GM11168 (cell line): Measurements from ENCODE around the gene CDCA4.

Experiments used
- in situ Hi-C: fragments of 300-500 bp; cut with MboI; formaldehyde crosslinking; loops from one replicate; pipeline ENCODE4 v1.12.0; 2022; ENCODE audit warnings: low sequenced_read_pairs; ENCODE audit not compliant: unreplicated experiment

The CDCA4 gene

DNA sequence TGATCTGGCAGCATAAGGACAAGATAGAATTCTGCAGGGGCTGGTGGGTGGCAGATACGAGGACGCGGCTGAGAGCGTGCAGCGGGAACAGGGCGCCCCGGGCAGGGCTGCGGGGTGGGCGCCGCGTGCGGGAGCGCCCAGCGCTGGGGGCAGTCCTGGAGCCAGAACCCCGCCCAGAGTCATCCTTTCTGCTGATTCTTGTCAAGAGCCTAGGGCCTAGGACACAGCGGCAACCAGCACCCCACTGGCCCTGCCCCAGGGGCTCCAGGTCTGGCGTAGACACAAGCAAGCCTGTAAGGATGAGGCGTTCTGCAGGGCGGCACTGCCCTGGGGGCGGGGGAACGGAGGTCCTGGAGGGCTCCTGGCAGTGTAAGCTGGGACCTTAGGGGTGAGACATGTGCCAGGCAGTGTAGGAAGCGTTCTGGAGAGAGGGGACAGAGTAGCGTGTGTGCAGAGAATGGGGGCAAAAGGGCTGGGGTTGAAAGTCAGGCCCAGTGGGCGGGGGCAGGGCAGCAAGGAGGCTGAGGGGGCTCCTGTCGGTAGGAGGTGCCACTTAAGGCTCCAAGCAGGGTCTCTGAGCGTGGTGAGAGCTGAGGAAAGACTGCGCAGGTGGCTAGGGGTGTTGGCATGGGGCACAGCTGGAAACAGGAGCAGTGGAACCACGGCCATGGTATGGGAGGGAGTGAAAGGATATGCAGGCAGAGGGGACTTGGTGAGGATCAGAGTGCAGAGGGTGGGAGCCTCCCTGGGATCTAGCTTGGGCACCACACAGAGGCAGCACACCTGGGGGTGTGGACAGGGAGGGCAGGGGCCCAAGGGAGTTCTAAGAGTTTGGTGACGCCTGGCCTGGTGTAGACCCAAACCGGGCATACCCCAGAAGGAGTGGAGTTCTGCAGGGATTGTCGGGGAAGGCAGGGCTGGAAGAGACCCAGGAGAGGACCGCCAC is 41.9 kb downstream of the CDCA4 start:
- in situ Hi-C loops: no loop called here

DNA sequence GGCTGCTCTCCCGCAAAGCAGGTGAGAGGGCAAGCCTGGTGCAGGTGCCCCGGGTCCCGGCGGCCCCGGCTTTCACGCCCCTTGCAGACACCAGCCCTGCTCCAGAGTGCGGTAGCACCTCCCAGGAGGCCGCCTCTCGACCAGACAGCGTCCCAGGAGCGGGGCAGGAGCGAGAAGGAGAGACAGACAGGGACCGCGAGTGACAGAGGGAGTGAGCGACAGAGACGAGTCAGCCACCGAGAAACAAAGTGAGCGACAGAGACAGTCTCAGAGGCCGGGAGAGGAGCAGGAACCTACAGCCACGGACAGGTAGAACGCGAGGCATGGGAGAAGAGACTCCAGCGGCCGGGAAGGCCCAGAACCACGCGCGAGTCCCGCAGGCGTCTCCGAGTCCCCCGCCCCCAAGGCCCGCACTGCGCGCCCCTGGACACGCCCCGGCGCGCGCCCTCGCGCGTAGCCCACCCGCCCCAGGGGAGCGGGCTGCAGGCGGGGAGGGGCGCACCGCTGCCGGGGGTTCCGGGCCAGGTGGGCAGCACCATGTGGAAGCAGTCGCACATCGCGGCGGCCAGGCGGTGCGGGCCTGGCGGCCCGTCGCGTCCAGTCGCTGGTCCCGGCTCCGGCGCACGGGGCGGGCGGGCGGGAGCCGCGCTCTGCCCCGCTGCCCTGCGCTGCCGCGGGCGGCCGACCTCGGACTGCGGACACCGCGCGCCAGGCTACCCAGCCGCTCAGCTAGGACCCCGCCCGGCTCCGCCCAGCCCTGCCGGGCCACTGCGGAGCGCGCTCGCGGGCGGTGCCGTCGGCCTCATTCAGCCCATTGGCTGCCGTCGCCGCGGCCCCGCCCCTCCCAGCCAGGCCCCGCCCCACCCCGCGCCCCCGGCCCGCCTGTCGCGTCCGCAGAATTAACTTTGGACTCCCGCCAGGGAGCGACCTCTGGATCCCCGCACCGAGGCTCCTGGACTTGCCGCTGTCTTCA is 42.9 kb downstream of the CDCA4 start, which contains the start of gene AHNAK2:
AHNAK2 (minus strand) TSS at position 694 of the 973 bp plus-strand sequence; CDS start at position 557, 137 bp downstream.
- in situ Hi-C loops: no loop called here

DNA sequence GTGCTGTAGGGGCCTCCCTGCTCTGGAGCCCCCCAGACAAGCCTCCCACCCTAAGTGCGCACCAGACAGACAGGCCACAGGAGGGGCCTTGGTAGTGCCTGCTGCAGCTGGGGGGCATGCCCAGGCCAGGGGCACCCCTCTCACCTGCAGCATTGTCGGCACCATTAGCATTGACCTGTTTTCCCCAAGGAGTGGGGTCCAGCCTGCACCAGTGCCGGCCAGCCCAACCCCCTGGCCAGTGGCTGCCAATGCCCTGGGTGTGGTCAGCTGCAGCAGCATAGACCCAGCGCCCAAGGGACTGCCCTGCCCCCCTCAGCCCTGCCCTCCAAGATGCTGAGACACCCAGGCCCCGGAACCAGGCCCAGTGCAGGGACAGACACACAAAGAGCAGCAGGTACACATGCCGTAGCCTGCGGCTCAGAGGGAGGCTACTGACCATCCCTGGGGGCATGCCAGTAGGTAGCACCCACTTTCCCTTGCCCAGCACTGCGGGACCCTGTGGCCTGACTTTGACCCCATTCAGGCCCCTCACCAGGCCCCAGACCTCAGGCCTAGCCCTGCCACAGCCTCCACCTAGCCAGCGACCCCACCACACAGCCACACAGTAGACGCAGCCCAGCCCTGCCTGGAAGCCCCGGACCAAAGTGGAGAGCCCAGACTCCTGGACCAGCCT is 43.7 kb downstream of the CDCA4 start:
- in situ Hi-C loops: no loop called here

DNA sequence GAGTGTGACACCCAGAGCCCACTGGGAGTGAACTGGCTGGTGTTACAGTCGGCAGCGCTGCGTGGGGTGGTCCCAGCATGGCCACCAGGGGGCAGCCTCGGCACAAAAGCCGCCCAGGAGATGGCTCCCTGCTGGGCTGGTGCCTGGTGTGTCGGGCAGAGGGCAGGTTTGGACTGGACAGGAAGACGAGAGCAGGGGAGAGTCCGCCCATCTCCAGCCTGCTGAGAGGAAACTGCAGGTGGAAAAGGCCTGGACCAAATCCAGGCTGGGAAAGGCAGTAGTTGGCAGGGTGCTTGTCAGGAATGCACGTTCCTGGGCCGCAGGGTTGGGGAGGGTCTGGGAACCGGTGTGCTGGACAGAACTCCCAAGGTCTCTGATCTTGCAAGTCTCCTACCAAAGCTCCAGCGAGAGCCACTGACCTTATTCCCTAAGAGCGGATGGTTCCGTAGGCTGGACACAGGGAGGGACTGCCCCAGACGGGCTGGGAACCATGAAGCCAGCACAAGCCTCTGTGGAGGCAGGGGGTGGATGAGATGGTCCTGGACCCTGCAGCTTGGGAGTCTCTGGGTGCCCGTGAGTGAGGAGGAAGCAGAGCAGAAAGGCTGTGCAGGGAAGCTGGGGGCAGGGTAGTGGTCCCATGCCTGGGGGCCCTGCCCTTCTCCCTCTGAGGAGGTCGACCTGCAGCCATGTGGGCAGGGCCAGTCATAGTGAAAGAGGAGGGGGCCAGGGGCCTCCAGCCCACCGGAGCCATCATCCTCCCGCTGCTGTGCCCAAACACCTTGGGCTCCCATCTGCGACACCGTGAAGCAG is 44.5 kb downstream of the CDCA4 start:
- in situ Hi-C loops: no loop called here

DNA sequence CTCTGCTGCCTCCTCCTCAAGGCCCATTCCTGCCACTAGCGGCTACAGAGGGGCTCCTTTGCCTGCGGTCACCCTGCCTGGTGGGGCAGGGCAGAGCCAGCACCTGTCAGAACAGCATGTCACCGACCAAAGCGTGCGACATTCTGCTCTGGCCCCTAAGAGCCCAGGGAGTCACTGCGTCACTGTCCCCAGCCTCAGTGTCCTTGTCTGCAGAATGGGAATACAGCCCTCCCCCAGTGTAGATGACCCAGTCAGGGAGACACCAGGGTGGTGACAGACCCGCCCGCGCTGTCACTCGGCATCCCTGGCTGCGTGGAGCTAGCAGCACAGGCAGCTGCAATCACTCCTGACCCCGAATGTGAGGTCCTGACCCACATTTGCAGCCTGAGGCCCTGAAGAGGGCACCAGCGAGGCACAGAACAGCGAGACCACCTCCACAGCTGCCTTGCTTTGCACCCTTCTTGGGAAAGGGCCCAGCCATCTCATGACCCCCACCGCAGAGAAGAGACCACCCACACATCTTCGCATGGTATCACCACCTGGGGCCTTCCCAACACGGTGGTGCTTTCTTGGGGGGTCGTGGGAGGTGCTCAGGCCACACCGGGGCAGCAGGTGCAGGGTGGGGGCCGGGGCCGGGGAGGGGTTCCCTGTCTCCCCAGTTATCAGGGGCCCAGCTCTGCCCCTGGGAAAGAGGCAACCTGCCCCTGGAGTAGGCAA is 45.2 kb downstream of the CDCA4 start:
- in situ Hi-C loops: no loop called here

DNA sequence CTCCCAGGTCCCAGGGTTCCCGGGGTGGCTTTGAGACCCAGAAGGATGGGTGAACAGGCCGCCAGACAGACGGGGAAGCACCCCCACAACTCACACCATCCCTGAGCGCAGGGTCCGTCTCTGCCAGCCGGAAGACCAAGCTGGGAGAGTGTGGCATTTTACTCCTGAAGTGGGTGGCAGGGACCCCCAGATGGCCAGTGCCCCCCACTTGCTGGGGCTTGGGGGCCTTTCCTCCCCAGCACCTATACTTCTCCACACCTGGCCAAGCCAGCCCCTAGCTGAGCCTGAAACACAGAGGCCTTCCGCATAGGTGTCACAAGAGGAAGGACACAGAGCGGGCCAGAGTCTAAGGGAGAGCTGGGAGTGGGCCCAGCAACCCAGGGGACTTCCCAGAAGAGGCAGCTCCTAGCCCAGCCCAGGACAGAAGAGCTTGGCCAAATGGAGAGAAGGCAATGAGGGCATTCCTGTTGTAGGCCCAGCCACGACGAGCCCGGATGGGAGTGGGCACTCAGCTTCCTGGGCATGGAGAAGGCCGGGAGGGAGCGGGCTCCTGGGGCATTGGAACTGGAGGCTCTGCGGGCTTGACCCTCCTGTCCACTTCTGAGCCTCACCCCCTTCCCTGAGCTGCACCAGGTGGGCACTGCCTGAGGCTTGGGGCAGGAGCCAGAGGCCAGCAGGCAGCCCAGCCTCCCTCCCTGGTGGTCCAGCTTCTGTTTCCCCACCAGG is 46.1 kb downstream of the CDCA4 start:
- in situ Hi-C loops: loop anchor here (5.0 kb wide), 1 partner anchor 72 kb away; no protein-coding TSS in a partner anchor

DNA sequence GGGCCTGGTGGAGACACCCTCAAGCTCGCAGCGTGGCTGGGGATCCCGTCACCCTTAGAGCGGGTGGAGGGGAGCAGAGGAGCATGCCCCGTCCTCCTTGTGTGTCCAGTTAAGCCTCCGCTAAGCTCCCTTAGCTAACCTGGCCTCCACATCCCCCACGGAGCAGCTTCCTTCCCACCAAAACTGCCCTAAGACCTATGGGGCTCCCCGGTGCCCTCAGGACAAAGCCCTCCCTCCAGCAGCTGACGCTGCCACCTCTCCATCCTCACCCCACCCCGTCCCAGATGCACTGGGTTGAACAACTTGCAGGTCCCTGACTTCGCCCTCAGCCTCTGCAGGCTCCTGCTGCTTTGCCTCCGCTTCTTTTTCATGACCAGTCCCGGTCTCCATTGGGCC is 46.7 kb downstream of the CDCA4 start:
- in situ Hi-C loops: loop anchor here (5.0 kb wide), 1 partner anchor 73 kb away; no protein-coding TSS in a partner anchor

DNA sequence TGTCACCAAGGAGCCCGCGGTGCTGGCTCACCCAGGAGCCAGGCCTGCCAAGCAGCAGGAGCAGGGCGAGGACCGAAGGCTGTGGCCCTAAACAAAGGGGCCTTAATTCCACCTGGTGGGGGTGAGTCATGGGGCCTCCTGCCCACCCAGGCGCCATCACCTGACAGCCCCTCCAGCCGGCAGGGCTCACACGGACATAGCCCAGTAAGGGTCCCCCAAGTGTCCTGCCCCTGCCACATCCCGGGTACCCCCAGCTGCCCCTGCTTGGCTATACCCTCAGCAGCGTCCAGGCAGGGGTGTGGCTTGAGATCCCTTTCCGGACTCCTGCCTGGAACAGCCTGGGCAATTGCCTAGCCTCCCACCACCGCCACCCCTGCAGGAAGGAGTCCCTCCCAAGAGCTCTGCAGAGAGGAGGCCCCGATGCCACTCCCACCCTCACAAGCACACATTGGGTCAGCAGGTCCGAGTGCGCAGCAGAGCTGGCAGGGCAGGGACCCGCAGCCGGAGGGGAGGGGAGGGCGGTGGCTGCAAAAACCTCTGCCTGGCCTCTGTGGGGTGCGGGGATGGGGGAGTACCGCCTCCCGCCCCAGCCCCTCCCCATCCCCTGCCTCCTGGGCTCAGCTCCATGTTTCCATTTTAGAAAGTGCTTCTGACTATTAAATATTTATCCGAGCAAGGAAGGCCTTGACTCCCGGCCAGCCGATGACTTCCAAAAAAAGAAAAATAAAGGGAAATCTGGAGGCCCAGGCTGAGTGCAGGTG is 47.3 kb downstream of the CDCA4 start:
- in situ Hi-C loops: loop anchor here (5.0 kb wide), 1 partner anchor 74 kb away; no protein-coding TSS in a partner anchor

DNA sequence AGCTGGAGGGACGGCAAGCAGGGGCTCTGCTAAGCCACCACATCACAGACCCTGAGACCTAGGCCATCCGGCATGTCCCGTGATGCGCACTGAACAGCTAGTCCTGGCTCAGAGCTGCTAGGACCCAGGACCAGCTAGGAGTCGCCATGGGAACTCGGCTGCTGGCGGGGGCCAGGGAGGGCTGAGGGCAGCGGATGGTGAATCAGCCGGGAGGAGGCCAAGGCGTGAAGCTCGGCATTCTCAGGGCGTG is 47.8 kb downstream of the CDCA4 start:
- in situ Hi-C loops: loop anchor here (5.0 kb wide), 1 partner anchor 74 kb away; no protein-coding TSS in a partner anchor

DNA sequence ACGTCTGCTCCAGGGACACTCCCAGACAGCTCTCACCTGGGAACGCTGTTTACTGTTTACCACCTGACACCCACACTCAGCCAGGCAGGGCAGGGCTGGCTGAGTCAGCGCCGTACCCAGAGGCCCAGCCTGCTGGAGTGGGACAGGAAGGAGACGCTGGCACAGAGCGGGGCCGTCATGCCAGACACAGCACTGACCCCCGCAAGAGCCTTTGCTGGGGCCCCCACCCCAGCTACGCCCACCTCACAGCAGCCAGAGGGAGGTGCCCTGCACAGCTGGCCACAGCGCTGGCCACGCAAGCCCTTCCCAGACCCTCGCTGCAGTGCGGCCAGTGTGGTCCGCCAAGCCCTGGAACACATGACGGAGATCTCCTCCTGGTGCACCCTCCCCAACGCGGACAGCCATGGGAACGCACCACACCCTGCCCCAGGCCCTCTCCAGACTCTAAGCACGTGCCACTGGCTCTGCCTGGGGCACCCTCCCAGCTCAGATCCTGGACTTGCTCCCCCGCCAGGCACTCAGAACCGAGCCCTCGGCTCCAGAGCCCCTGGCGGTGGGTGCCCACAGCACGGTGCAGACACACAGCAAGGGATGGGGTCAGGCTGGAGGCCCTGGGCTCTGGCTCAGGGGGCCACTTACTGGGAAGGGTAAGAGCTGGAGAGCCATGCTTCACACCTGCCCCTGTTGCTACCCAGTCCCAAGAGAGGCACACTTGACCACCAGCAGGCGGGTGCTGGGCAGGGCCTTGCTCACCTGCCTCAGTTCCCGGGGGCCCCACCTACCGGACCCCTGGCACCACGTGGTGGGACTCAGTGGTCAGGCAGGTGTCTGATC is 48.4 kb downstream of the CDCA4 start:
- in situ Hi-C loops: loop anchor here (5.0 kb wide), 1 partner anchor 75 kb away; no protein-coding TSS in a partner anchor

DNA sequence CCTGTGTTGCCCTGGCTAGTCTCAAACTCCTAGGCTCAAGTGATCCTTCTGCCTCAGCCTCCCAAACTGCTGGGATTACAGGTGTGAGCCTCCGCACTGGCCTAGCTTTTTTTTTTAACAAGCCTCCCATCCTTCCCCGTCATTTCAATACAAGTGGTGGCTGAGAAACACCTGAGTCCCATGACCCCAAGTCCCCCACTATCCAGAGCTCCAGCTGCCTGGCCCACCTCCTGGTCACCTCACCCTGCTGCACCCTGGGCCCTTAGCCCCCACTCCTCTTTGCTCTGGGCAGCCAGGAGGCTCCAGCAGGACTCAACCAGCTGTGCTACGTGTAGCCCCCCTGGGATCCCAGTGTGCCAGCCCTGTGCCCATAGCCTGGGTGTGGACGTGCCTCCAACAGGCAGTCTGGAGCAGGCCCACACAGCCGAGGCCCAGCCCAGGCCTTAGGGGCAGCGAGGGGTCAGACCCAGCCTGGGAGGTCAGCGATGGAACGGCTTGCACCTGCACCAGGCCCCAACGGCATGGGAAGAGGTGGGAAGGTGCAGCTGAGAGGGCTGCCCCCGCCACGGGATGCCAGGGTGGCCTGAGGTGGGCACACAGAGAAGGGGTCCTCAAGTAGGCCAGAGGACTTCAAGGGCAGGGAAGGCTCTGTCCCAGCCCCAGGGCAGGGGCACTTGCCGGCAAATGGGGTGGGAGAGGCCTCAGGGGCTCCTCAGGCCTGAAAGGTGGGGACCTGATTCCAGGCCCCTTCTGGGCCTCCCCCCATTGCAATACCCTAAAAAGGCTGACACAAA is 49.2 kb downstream of the CDCA4 start:
- in situ Hi-C loops: loop anchor here (5.0 kb wide), 1 partner anchor 76 kb away; no protein-coding TSS in a partner anchor

DNA sequence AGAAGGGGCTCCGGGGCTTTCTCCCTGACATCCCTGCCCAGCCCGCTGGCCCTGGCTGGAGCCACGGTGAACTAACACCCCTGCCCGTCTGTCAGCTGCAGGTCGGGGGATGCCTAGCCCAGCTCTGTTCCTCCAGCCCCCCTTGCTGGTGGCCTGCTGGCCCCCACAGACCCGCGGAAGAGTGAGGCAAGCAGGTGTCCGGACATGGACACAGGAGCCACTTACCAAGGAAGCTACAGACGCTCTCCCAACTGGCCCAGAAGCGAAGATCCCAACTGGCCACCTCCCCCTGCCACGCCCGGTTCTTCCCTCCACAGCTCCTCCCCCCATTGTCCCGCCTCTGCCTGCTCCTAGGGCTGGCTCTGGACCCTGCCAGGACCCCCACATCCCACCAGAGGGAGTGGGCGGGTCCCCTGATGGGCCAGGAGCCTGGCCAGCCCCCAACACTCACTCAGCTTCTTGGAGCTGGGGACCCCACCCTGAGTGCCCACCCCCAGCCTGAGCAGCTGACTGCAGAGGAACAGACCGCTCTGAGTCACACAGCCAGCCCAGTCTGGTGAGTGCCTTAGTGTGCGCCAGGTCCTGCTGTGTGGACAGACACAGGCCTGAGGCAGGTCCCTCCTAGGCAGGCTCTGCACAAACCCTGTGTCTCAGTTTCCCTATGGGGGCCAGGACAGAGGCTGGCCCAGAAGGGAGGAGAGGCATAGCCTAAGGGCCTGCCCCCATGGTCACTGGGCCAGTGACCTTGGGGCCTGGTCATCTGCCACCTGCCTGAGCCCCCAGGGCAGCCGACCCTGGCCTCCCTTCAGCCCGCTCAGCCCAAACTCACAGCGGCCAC is 50.4 kb downstream of the CDCA4 start:
- in situ Hi-C loops: loop anchor here (5.0 kb wide), 1 partner anchor 77 kb away; no protein-coding TSS in a partner anchor

DNA sequence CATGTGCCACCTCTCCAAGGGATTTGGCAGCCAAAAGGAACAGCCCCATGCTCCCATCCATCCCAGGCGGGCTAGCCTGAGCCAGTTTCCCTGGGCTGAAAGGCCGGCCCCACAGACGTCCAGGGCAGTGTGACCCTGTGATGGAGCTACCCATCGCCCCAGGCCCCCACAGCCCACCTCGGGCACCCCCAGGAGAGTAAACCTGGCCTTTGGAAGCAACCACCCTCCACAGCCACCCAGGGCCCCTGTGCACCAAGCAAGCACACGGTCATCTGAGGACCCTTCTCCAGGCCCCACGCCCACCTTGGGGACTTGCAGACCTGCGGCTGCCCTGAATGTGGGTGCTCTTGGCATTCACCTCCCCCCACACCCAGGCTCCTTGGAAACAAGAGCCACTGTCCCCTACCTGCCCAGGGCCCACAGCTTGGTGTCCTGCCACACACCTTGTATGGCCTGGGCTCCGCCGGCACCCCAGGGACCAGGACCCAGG is 51.1 kb downstream of the CDCA4 start:
- in situ Hi-C loops: loop anchor here (5.0 kb wide), 1 partner anchor 78 kb away; no protein-coding TSS in a partner anchor

DNA sequence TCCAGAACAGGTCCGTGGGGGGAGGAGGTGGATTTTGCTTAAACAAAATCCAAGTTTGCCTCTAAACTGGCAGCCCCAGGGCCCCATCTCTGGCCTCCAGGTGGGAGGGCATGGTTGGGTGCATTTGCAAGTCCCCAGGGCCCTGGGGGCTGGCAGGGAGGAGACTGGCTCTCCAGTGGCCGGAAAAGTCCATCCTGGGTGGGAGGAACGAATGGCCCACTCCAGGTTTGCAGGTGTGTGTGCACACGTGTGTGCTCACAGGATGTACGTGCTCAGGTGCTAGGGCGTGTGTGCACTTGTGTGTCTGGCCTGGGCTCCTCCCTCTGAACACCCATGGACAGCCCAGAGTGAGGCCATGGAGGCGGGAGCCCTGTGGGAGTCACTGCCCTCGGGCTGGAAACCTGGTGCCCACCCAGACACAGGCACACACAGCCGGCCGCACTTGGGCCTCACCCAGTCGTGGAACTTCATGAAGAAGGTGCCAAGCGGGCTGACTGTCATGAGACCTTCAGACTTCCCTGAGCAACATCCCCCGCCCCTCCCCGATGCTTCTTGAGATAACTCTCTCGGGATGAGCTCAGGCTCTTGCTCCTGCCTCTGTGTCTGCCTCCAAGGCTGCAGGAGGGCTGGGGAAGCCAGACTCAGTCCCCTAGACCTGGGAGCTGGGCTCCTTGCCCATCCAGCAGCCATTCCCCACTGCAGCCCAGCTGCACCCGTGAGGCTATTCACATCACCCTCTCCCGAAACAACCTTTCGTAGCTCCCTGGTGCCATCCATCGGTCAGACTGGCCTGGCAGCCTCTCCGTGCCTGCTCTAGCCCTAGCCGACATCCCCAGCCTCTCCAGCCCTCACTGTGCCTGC is 52.1 kb downstream of the CDCA4 start:
- in situ Hi-C loops: no loop called here
